Cardiac fibroblast (primary cell): ENCODE results near the gene TMEFF2.
A peak's percentile ranks its signal among the peaks of the same experiment; 100 is the strongest.

ENCODE experiments used
- DNase-seq, 2 donors: peaks; one replicate each; pipeline versions ENCODE4 v3.0.0 to v3.0.0-alpha.2; 2010; ENCODE audit warnings: low read depth in 2 of 2
- H3K4me3 ChIP-seq, 2 donors: replicated peaks in 1 of 2; 1 replicate in 1 of 2; 2 replicates in 1 of 2; pipeline ENCODE4 v1.5.1; 2011; ENCODE audit warnings: low read depth in 2 of 2, low read length in 2 of 2, mild to moderate bottlenecking in 2 of 2, moderate library complexity in 1 of 2
- TF ChIP-seq, protein P1 (sequence below): IDR thresholded peaks from one replicate; pipeline ENCODE4 v1.5.1; 2011; ENCODE audit warnings: low read depth, mild to moderate bottlenecking, low read length, inconsistent platforms

The TMEFF2 gene

DNA sequence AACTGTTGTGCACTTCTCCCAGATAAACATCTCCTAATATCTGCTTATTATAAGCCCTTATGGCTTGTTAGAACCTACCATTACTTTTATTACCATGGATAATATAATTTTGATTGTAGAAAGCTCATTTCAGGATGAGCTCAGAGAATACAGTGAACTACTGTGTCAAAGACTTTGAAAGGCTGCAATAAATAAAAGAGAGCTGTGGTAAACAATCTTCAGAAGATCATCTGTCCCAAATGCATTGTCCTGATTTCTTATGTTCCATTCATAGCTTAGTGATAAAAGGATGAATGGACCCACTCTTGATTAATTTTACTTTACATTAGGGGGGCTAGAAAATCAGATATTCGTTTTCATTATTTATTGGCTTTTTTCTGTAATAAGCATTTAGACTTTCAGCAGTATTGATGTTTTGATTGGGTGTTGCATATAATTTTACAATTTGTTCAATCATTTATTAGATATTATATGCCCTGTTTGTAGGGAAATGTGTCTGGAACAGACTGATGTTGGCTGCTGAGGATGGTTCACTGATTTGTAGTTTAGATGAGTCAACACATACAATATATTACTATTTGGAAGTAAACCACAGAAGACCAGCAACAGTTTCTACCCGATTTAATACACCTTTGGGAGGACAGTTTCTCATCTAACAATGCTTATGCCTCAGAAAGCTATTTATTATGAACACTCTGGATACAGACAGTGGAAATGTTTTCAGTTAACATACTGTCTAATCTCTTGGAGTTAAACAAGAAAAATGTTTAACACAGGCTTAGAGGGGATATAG is 147.2 kb downstream of the TMEFF2 start:
- TF ChIP-seq, protein P1, sequence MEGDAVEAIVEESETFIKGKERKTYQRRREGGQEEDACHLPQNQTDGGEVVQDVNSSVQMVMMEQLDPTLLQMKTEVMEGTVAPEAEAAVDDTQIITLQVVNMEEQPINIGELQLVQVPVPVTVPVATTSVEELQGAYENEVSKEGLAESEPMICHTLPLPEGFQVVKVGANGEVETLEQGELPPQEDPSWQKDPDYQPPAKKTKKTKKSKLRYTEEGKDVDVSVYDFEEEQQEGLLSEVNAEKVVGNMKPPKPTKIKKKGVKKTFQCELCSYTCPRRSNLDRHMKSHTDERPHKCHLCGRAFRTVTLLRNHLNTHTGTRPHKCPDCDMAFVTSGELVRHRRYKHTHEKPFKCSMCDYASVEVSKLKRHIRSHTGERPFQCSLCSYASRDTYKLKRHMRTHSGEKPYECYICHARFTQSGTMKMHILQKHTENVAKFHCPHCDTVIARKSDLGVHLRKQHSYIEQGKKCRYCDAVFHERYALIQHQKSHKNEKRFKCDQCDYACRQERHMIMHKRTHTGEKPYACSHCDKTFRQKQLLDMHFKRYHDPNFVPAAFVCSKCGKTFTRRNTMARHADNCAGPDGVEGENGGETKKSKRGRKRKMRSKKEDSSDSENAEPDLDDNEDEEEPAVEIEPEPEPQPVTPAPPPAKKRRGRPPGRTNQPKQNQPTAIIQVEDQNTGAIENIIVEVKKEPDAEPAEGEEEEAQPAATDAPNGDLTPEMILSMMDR = no peak
- H3K4me3 ChIP-seq = no peak overlapping the region
- no peak for DNase-seq

DNA sequence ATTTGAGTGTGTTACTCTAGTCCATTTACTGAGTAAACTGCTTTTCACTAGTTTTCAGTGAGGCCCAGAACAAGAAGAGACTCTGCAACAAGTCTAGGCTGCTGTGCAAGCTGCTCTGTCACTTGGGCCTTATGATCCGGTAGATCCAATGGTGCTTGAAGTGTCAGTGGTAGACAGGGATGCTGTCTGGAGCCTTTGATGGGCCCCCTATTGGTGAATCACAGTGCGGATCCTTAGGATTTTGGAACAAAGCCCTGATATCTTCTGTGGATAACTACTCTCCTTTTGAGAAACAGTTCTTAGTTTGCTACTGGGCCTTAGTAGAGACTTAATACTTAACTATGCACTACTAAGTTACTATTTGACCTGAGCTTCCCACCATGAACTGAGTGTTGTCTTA is 150.2 kb downstream of the TMEFF2 start:
- TF ChIP-seq, protein P1 = no peak
- no peak overlapping the region for H3K4me3 ChIP-seq
- DNase-seq = no peak

DNA sequence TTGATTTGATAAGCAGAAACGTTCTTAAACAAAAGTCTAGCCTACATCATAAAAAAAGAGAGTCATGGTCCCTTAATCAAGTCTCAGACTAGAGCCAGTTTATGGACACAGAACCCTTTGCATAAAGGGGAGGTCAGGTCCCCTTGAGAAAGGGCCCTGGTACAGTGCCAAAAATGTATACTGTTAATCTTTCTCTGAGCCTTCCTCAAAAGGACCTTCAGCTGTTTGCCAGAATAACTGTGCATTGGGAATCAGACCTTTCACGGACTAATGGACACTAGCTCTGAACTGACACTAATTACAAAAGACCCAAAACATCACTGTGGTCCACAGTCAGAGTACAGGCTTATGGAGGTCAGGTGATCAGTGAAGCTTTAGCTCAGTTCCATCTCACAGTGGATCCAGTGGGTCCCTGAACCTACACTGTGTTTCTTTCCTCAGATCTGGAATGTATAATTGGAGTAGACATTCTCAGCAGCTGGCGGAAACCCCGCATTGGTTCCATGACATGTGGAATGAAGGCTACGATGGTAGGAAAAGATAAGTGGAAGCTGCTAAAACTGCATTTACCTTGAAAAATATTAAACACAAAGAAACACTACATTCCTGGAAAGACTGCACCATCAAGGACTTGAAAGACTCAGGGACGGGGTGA is 151.4 kb downstream of the TMEFF2 start:
- no peak overlapping the region for H3K4me3 ChIP-seq
- TF ChIP-seq, protein P1 = no peak
- no peak for DNase-seq

DNA sequence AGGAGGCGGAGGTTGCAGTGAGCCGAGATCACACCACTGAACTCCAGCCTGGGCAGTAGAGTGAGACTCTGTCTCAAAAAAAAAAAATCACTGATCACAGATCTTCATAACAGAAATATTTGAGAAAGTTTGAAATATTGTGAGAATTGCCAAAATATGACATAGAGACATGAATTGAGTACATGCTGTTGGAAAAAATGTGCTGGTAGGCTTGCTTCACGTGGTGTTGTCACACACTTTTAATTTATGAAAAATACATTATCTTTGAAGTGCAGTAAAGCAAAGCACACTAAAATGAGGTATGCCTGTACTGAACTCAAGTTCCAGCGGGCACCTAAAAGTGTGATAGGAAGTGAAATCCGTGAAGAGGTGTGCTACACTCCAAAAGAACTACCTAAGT is 152.6 kb downstream of the TMEFF2 start:
- TF ChIP-seq, protein P1 = no peak
- H3K4me3 ChIP-seq = no peak overlapping the region
- DNase-seq = no peak

DNA sequence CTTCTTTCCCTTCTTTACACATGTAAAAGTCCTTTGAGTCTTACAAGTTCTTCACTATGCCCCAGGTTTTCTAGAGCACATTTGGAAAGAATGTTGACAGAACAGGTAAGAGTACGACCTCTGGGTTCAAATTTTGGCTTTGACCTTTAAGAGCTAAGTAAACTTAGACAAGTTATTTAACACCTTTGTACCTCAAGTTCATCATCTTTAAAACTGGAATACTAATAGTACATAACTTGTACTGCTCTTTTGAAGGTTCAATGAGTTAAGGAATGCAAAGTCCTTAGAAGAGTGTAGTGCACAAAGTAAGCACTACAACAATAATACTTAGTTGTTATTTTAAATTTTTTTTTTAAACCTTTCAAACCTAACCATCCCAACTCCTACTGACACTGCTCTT is 156.6 kb downstream of the TMEFF2 start:
- TF ChIP-seq, protein P1 = no peak
- no peak overlapping the region for H3K4me3 ChIP-seq

DNA sequence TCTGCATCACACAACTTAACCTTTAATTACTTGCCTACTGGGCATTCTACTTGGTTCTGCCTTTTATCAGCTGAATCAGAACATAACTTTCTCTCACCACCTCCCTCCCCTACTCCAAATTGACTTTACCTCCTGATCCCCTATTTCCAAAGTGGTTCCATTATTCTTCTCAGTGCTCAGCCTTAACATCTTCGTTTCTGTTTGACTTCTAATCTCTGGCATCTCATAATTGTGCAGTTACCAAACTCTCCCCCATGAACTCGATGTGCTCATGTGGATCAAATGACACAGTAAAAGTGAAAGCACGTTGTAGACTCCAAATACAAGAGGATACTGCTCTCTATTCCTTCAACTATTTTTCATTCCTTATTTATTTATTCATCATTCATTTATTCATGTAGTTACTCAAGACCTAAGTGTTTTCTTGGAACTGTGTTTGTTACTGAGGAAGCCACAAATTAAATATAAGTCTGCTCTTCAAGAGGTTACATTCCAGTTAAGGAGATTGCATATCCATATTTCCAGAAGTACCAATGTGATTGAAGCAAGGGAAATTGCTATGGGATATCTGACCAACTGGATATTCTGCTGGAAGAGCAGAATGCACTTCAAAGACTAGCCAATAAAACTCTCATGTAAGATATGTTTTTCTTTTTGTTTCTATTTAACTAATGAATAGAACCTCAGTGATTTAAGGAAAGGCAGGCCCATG is 158.8 kb downstream of the TMEFF2 start:
- no peak overlapping the region for H3K4me3 ChIP-seq
- peak; percentile 30 for DNase-seq
- TF ChIP-seq, protein P1 = no peak

More for the DNA sequence above, 156.6 kb downstream of the TMEFF2 start:
- DNase-seq = no peak
